ENCODE data around the gene DGKD.

DGKD gene

DNA sequence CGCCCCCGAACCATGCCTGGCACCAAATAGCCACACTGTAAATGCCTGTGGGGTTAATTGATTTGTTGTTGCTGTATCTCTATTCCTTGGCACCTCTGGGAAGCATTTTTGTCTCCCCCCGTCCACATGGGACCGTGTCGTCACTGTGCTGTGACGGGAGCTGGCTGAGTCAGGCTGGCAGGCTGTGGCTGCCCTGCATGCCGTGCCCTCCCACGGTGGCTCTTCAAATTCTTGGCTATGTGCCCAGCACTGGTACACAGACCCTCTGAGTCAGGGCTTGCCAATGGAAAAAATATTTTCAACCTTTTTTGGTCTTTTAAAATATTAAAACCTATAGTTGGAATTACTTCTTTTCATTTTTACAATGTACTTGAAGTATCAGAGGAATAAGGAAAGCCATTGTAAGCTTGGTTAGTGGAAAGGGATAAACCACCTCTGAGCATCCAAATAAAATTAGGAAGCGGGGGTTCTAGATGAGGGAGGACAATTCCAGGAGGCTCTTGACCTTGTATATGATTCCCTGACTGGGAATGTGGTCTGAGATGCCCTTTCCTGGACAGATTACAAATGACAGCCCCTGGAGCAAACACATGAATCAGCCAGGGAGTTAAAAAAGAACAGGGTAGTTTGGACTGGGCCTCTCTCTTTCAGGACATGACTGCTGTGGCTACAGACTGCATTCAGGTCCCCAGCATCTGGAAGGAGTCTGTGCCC is 59.4 kb downstream of the DGKD start:
- no peaks in the 10 kb centered on the region for H3K27me3 ChIP-seq (ENCODE audit: insufficient read depth, insufficient read length)
- H3K4me3 ChIP-seq (ENCODE audit: insufficient read length, low read depth) = no peak overlapping the region
- H3K9ac ChIP-seq (ENCODE audit: insufficient read length, low read depth) = no peak overlapping the region
- no peak for DNase-seq (ENCODE audit: low read depth, low spot score)
- no peaks in the 10 kb centered on the region for H3K4me1 ChIP-seq (ENCODE audit: insufficient read depth, insufficient read length)
- H3K36me3 ChIP-seq (ENCODE audit: insufficient read depth, insufficient read length, low read length) = no peaks in the 10 kb centered on the region
- H3K9me3 ChIP-seq (ENCODE audit: insufficient read depth, low read length) = peaks cover 17% of the 10 kb centered on the region
- TF ChIP-seq SUZ12 (IDR thresholded peaks at IDR 0.05; ENCODE audit: extremely low read depth, insufficient read depth, insufficient read length) (no peak), YY1 (IDR thresholded peaks at IDR 0.05; ENCODE audit: insufficient read depth, insufficient read length) (no peak), ZNF274 (IDR thresholded peaks at IDR 0.05; ENCODE audit: low read depth, low read length) (no peak)

DNA sequence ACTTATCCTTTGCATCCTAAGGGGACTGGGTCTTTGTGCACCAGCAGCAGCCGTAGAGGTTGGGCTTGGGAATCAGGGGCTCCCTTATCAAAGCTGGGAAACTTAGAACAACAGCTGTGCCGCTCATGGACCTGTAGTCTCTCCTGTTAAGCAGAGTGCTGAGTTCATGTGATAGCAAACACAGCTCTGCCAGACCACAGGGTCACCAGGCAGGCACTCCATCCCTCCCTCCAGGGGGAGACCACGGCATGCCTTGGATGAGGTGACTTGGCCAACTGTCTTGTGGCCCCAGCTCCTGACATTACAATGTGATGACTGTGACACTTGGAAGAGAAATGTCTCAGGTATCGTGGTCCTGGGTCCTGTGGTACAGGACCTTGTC is 60.0 kb downstream of the DGKD start:
- Histone ChIP-seq H3K9me3 (ENCODE audit: insufficient read depth, low read length) (peaks cover 17% of the 10 kb centered on the region), H3K27me3 (ENCODE audit: insufficient read depth, insufficient read length) (no peaks in the 10 kb centered on the region), H3K4me3 (ENCODE audit: insufficient read length, low read depth) (no peak overlapping the region), H3K9ac (ENCODE audit: insufficient read length, low read depth) (no peak overlapping the region), H3K36me3 (ENCODE audit: insufficient read depth, insufficient read length, low read length) (no peaks in the 10 kb centered on the region), H3K4me1 (ENCODE audit: insufficient read depth, insufficient read length) (no peaks in the 10 kb centered on the region)
- no peak for DNase-seq (ENCODE audit: low read depth, low spot score)
- TF ChIP-seq YY1 (IDR thresholded peaks at IDR 0.05; ENCODE audit: insufficient read depth, insufficient read length) (no peak), SUZ12 (IDR thresholded peaks at IDR 0.05; ENCODE audit: extremely low read depth, insufficient read depth, insufficient read length) (no peak), ZNF274 (IDR thresholded peaks at IDR 0.05; ENCODE audit: low read depth, low read length) (no peak)

DNA sequence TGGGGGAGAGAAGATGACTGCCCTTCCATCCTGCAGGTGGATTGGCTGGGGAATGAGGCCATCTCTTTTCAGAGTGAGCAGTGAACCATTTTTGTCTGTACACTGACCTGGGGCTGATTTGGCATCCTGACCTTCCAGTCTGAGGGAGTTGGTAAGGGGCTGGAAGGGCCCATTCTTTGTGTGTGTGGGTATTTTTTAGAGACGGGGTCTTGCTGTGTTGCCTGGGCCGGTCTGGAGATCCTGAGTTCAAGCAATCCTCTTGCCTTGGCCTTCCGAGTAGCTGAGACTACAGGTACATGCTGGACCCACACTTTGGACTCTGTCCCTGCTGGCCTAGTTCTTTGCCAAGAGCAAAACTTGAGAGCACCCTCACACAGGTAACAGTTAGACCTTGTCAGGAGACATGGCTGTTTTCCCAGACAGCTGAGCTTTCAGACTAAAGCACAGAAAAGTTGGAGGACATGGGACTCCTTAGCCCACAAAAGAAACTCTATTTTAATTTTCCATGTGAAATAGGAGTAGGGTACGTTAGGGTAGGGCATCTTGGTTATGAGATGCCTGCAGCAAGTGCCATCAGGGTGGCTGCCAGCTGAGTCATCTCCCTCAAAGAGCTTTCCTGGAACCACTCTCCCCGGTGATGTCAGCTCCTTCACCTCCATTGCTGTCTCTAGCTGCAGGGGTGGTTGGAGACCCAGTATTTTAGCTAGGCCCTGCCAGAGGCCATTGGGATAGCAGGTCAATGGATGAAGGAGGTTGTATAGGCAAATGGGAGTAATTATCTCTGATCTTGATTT is 60.7 kb downstream of the DGKD start:
- DNase-seq (ENCODE audit: low read depth, low spot score) = no peak
- H3K27me3 ChIP-seq (ENCODE audit: insufficient read depth, insufficient read length) = no peaks in the 10 kb centered on the region
- H3K4me1 ChIP-seq (ENCODE audit: insufficient read depth, insufficient read length) = no peaks in the 10 kb centered on the region
- H3K9me3 ChIP-seq (ENCODE audit: insufficient read depth, low read length) = peaks cover 17% of the 10 kb centered on the region
- H3K4me3 ChIP-seq (ENCODE audit: insufficient read length, low read depth) = no peak overlapping the region
- H3K9ac ChIP-seq (ENCODE audit: insufficient read length, low read depth) = no peak overlapping the region
- H3K36me3 ChIP-seq (ENCODE audit: insufficient read depth, insufficient read length, low read length) = no peaks in the 10 kb centered on the region
- TF ChIP-seq ZNF274 (IDR thresholded peaks at IDR 0.05; ENCODE audit: low read depth, low read length) (no peak), YY1 (IDR thresholded peaks at IDR 0.05; ENCODE audit: insufficient read depth, insufficient read length) (no peak), SUZ12 (IDR thresholded peaks at IDR 0.05; ENCODE audit: extremely low read depth, insufficient read depth, insufficient read length) (no peak)

DNA sequence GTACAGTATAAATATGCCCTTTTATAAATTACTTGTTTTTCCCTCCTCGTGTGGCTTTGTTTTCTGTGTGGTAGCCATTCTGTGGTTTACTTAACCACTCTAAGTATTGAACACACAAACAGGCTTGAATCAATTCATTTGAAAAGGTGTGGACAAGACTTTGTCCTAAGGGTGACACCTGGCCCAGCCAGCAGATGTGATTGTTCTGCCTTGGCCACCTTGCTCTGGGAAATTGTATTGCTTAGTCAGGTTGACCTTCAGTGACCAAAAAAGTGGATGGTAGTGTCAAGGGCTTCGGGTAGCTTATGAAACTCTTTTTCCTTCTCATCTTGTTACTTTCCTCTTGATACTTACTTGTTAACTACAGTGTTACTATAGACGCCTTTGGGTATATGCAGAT is 61.9 kb downstream of the DGKD start:
- H3K4me1 ChIP-seq (ENCODE audit: insufficient read depth, insufficient read length) = no peaks in the 10 kb centered on the region
- H3K36me3 ChIP-seq (ENCODE audit: insufficient read depth, insufficient read length, low read length) = no peaks in the 10 kb centered on the region
- no peaks in the 10 kb centered on the region for H3K27me3 ChIP-seq (ENCODE audit: insufficient read depth, insufficient read length)
- TF ChIP-seq YY1 (IDR thresholded peaks at IDR 0.05; ENCODE audit: insufficient read depth, insufficient read length) (no peak), ZNF274 (IDR thresholded peaks at IDR 0.05; ENCODE audit: low read depth, low read length) (no peak), SUZ12 (IDR thresholded peaks at IDR 0.05; ENCODE audit: extremely low read depth, insufficient read depth, insufficient read length) (no peak)
- H3K9ac ChIP-seq (ENCODE audit: insufficient read length, low read depth) = no peak overlapping the region
- DNase-seq (ENCODE audit: low read depth, low spot score) = no peak
- H3K4me3 ChIP-seq (ENCODE audit: insufficient read length, low read depth) = no peak overlapping the region
- peaks cover 8% of the 10 kb centered on the region for H3K9me3 ChIP-seq (ENCODE audit: insufficient read depth, low read length)

DNA sequence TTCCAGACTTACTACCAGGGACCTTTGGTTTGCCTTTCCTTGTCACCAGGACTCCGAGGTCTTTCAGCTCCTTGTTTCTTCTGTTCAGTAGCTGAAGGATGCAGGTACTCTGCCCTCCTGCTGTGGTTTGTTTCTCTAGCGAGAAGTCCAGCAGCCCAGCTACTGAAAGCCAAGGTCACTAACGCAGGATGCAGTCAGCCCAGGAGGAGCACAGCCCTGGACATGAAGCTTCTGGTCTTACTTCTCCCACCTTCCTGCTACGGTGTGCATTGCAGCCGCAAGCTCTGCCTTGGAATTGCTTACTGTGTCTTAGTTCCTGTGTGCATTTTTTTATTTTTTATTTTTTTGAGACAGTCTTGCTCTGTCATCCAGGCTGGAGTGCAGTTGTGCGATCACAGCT is 62.4 kb downstream of the DGKD start:
- TF ChIP-seq SUZ12 (IDR thresholded peaks at IDR 0.05; ENCODE audit: extremely low read depth, insufficient read depth, insufficient read length) (no peak), YY1 (IDR thresholded peaks at IDR 0.05; ENCODE audit: insufficient read depth, insufficient read length) (no peak), ZNF274 (IDR thresholded peaks at IDR 0.05; ENCODE audit: low read depth, low read length) (no peak)
- no peaks in the 10 kb centered on the region for H3K36me3 ChIP-seq (ENCODE audit: insufficient read depth, insufficient read length, low read length)
- no peak overlapping the region for H3K4me3 ChIP-seq (ENCODE audit: insufficient read length, low read depth)
- no peaks in the 10 kb centered on the region for H3K4me1 ChIP-seq (ENCODE audit: insufficient read depth, insufficient read length)
- H3K9me3 ChIP-seq (ENCODE audit: insufficient read depth, low read length) = peaks cover 5% of the 10 kb centered on the region; the same call in 1 of the 2 replicates
- H3K9ac ChIP-seq (ENCODE audit: insufficient read length, low read depth) = no peak overlapping the region
- no peaks in the 10 kb centered on the region for H3K27me3 ChIP-seq (ENCODE audit: insufficient read depth, insufficient read length)
- no peak for DNase-seq (ENCODE audit: low read depth, low spot score)

DNA sequence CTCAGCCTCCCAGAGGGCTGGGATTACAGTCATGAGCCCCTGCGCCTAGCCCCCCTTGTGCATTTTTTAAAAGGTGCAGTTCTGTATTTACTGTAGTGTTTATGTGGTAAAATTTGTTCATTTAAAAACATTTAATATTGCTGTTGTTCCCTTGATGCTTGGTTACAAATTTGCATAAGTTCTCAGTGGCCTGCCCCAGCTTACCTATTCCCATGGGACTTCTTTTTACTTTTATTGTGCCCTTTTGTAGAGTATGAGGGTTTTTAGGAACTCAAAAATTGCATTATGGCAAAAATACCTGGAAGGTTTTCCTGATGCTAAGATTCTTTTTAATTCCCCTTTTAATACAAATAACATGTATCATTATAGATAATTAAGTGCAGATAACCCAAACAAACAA is 63.0 kb downstream of the DGKD start:
- Histone ChIP-seq H3K36me3 (ENCODE audit: insufficient read depth, insufficient read length, low read length) (no peaks in the 10 kb centered on the region), H3K9me3 (ENCODE audit: insufficient read depth, low read length) (peaks cover 3% of the 10 kb centered on the region; the same call in 1 of the 2 replicates), H3K4me3 (ENCODE audit: insufficient read length, low read depth) (no peak overlapping the region), H3K9ac (ENCODE audit: insufficient read length, low read depth) (no peak overlapping the region), H3K4me1 (ENCODE audit: insufficient read depth, insufficient read length) (peaks cover 2% of the 10 kb centered on the region), H3K27me3 (ENCODE audit: insufficient read depth, insufficient read length) (no peaks in the 10 kb centered on the region)
- DNase-seq (ENCODE audit: low read depth, low spot score) = no peak
- no peak for TF ChIP-seq YY1 (IDR thresholded peaks at IDR 0.05; ENCODE audit: insufficient read depth, insufficient read length)
- no peak for TF ChIP-seq SUZ12 (IDR thresholded peaks at IDR 0.05; ENCODE audit: extremely low read depth, insufficient read depth, insufficient read length)
- TF ChIP-seq ZNF274 (IDR thresholded peaks at IDR 0.05; ENCODE audit: low read depth, low read length) = no peak

DNA sequence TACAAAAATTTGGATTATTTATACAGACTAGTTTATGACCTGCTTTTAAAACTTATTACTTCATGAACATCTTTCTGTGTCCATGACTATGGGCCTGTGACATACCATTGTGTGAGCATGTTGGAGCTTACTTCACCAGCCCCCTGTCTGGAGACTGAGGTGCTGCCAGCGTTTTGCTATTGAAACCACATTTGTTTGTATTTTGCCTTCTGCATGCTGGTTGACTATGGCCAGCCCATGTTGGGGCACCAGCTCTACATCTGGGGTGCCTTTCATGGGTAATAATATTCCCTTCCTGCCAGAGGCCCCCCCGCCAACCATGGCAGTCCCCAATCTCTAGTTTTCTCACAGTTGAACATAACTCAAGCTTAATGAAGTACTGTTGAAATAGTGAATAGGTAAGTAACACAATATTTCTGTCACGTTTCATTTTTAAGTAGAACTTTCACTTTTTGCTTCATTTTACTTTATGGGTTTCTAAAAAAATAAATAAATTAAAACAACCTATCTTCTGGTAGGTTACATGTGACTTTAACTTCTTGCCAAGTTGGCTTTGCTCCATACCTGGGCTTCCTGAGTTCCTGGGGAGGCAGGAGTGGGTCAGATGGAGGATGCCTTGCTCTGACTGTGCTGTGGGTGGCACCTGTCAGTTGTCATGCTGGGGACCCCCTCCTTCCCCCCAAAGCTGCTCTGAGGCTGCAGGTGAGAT is 63.9 kb downstream of the DGKD start:
- H3K4me3 ChIP-seq (ENCODE audit: insufficient read length, low read depth) = no peak overlapping the region

More for the DNA sequence above, 63.9 kb downstream of the DGKD start:
- Histone ChIP-seq H3K9me3 (ENCODE audit: insufficient read depth, low read length) (no peaks in the 10 kb centered on the region), H3K4me1 (ENCODE audit: insufficient read depth, insufficient read length) (peaks cover 2% of the 10 kb centered on the region), H3K36me3 (ENCODE audit: insufficient read depth, insufficient read length, low read length) (no peaks in the 10 kb centered on the region), H3K27me3 (ENCODE audit: insufficient read depth, insufficient read length) (no peaks in the 10 kb centered on the region), H3K9ac (ENCODE audit: insufficient read length, low read depth) (no peak overlapping the region)
- TF ChIP-seq SUZ12 (IDR thresholded peaks at IDR 0.05; ENCODE audit: extremely low read depth, insufficient read depth, insufficient read length) = no peak
- no peak for TF ChIP-seq YY1 (IDR thresholded peaks at IDR 0.05; ENCODE audit: insufficient read depth, insufficient read length)
- no peak for TF ChIP-seq ZNF274 (IDR thresholded peaks at IDR 0.05; ENCODE audit: low read depth, low read length)
- no peak for DNase-seq (ENCODE audit: low read depth, low spot score)

All from NT2/D1 (cell line).